ENCODE results near the gene PPP1CB.

The PPP1CB gene

DNA sequence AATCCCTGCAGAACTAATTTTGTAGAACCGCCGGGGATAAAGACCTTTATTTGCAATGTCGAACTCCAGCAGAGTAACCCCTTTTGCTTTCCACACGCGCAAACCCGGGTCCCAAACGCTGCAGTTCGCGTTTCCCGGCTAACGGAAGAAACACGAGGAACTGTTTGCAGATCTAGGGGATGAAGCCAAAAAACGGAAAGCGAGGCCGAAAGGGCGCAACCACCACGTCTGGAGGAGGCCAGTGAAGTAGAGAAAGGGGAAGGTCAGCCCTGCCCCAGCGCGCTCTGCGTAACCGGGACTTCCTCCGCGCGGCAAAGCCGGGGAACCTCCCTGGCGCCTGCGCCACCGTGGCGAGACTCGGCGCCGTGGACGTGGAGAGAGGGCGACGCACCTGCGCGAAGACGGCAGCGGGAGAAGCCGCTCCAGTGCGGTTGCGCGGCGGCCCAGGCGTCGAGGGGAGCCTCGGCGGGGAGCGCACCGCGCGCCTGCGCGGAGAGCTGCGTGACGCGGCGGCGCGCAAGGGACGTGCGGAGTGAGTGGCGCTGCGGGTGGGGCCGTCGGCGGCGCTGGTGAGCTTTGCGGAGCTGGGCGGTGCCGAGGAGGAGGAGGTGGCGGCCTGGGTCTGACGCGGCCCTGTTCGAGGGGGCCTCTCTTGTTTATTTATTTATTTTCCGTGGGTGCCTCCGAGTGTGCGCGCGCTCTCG lies at the start of gene PPP1CB:
Gene PPP1CB, plus strand, starts transcription at position 579 of the 704 bp plus-strand sequence. CDS start 295 bp downstream, outside the sequence.
- ATAC-seq: peak; percentile 86
- TF ChIP-seq ZFP30 (CRISPR knock-in tag; IDR thresholded peaks at IDR 0.05) (0 out of 2 replicates have a peak, but pooled peaks have one; percentile 11), ZNF8 (CRISPR knock-in tag; IDR thresholded peaks at IDR 0.05) (no peak), SNAI2 (CRISPR knock-in tag; IDR thresholded peaks at IDR 0.05) (peak; percentile 71; the same call in 1 of the 2 replicates), BACH2 (CRISPR knock-in tag; IDR thresholded peaks at IDR 0.05; ENCODE audit: borderline replicate concordance) (no peak), CSDC2 (CRISPR knock-in tag; IDR thresholded peaks at IDR 0.05) (no peak), GLIS3 (CRISPR knock-in tag; IDR thresholded peaks at IDR 0.05) (no peak), TOX (CRISPR knock-in tag; IDR thresholded peaks at IDR 0.05; ENCODE audit: borderline replicate concordance) (no peak), ARNTL (CRISPR knock-in tag; IDR thresholded peaks at IDR 0.05; ENCODE audit: borderline replicate concordance, low read depth) (0 out of 2 replicates have a peak, but pooled peaks have one; percentile 38), ZNF565 (CRISPR knock-in tag; conservative IDR thresholded peaks at IDR 0.05; ENCODE audit: low read depth) (0 out of 2 replicates have a peak, but pooled peaks have one; percentile 54), ESRRG (CRISPR knock-in tag; IDR thresholded peaks at IDR 0.05) (no peak), PPARA (CRISPR knock-in tag; IDR thresholded peaks at IDR 0.05; ENCODE audit: borderline replicate concordance) (no peak), OSR1 (CRISPR knock-in tag; IDR thresholded peaks at IDR 0.05) (no peak), RARB (CRISPR knock-in tag; IDR thresholded peaks at IDR 0.05) (no peak), TCF4 (CRISPR knock-in tag; IDR thresholded peaks at IDR 0.05; ENCODE audit: borderline replicate concordance) (no peak)
- TF ChIP-seq, protein P1, sequence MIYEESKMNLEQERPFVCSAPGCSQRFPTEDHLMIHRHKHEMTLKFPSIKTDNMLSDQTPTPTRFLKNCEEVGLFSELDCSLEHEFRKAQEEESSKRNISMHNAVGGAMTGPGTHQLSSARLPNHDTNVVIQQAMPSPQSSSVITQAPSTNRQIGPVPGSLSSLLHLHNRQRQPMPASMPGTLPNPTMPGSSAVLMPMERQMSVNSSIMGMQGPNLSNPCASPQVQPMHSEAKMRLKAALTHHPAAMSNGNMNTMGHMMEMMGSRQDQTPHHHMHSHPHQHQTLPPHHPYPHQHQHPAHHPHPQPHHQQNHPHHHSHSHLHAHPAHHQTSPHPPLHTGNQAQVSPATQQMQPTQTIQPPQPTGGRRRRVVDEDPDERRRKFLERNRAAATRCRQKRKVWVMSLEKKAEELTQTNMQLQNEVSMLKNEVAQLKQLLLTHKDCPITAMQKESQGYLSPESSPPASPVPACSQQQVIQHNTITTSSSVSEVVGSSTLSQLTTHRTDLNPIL (CRISPR knock-in tag; IDR thresholded peaks at IDR 0.05; ENCODE audit: low read depth): no peak
- TF ChIP-seq, protein P2, sequence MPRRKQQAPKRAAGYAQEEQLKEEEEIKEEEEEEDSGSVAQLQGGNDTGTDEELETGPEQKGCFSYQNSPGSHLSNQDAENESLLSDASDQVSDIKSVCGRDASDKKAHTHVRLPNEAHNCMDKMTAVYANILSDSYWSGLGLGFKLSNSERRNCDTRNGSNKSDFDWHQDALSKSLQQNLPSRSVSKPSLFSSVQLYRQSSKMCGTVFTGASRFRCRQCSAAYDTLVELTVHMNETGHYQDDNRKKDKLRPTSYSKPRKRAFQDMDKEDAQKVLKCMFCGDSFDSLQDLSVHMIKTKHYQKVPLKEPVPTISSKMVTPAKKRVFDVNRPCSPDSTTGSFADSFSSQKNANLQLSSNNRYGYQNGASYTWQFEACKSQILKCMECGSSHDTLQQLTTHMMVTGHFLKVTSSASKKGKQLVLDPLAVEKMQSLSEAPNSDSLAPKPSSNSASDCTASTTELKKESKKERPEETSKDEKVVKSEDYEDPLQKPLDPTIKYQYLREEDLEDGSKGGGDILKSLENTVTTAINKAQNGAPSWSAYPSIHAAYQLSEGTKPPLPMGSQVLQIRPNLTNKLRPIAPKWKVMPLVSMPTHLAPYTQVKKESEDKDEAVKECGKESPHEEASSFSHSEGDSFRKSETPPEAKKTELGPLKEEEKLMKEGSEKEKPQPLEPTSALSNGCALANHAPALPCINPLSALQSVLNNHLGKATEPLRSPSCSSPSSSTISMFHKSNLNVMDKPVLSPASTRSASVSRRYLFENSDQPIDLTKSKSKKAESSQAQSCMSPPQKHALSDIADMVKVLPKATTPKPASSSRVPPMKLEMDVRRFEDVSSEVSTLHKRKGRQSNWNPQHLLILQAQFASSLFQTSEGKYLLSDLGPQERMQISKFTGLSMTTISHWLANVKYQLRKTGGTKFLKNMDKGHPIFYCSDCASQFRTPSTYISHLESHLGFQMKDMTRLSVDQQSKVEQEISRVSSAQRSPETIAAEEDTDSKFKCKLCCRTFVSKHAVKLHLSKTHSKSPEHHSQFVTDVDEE (CRISPR knock-in tag; IDR thresholded peaks at IDR 0.05): peak; percentile 80
- TF ChIP-seq, protein P3, sequence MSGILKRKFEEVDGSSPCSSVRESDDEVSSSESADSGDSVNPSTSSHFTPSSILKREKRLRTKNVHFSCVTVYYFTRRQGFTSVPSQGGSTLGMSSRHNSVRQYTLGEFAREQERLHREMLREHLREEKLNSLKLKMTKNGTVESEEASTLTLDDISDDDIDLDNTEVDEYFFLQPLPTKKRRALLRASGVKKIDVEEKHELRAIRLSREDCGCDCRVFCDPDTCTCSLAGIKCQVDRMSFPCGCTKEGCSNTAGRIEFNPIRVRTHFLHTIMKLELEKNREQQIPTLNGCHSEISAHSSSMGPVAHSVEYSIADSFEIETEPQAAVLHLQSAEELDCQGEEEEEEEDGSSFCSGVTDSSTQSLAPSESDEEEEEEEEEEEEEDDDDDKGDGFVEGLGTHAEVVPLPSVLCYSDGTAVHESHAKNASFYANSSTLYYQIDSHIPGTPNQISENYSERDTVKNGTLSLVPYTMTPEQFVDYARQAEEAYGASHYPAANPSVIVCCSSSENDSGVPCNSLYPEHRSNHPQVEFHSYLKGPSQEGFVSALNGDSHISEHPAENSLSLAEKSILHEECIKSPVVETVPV (CRISPR knock-in tag; IDR thresholded peaks at IDR 0.05): no peak
- TF ChIP-seq, protein P4, sequence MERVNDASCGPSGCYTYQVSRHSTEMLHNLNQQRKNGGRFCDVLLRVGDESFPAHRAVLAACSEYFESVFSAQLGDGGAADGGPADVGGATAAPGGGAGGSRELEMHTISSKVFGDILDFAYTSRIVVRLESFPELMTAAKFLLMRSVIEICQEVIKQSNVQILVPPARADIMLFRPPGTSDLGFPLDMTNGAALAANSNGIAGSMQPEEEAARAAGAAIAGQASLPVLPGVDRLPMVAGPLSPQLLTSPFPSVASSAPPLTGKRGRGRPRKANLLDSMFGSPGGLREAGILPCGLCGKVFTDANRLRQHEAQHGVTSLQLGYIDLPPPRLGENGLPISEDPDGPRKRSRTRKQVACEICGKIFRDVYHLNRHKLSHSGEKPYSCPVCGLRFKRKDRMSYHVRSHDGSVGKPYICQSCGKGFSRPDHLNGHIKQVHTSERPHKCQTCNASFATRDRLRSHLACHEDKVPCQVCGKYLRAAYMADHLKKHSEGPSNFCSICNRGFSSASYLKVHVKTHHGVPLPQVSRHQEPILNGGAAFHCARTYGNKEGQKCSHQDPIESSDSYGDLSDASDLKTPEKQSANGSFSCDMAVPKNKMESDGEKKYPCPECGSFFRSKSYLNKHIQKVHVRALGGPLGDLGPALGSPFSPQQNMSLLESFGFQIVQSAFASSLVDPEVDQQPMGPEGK (CRISPR knock-in tag; IDR thresholded peaks at IDR 0.05; ENCODE audit: borderline replicate concordance): no peak
- TF ChIP-seq, protein P5, sequence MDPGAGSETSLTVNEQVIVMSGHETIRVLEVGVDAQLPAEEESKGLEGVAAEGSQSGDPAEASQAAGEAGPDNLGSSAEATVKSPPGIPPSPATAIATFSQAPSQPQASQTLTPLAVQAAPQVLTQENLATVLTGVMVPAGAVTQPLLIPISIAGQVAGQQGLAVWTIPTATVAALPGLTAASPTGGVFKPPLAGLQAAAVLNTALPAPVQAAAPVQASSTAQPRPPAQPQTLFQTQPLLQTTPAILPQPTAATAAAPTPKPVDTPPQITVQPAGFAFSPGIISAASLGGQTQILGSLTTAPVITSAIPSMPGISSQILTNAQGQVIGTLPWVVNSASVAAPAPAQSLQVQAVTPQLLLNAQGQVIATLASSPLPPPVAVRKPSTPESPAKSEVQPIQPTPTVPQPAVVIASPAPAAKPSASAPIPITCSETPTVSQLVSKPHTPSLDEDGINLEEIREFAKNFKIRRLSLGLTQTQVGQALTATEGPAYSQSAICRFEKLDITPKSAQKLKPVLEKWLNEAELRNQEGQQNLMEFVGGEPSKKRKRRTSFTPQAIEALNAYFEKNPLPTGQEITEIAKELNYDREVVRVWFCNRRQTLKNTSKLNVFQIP (CRISPR knock-in tag; IDR thresholded peaks at IDR 0.05; ENCODE audit: borderline replicate concordance, low read depth): no peak

DNA sequence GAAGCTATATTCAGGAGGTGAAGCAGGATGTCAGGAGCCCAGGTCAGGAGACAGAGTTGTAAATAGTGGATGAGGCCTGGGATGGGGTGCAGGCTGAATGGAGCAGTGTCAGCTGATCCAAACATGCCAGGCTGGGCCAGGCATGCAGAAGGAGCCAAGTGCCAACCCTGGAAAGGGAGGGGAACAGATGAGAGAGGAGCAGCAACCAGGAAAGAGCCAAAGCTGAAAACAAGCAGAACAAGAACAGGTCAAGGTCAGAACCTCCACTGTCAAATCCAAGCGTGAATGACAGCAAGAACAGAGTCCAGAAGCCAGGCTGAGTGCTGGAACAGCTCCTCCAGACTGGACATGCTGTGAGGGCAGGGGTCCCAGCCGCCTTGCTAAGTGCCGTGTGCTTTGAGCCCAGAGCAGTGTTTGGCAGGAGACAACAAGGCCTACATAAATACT lies 49.2 kb upstream of the PPP1CB start:
- TF ChIP-seq, protein P4 (CRISPR knock-in tag; IDR thresholded peaks at IDR 0.05; ENCODE audit: borderline replicate concordance): no peak

More for the DNA sequence above, 49.2 kb upstream of the PPP1CB start:
- ATAC-seq: no peak; the same call in 1 of the 3 replicates

All from SK-N-SH treated with all-trans-retinoic acid at 6 μM for 48 hours (cell line).